Limb (tissue), 2 donors: ENCODE results near the gene FSIP1.

Experiments
- DNase-seq, 2 donors: peaks; one replicate each; pipeline ENCODE4 v3.0.0-alpha.2; 2016; ENCODE audit errors: extremely low spot score in 2 of 2

Gene FSIP1

GRCh38 chr15:39621976-39622375, 160.7 kb downstream of the FSIP1 start:
- no peak for DNase-seq

DNA sequence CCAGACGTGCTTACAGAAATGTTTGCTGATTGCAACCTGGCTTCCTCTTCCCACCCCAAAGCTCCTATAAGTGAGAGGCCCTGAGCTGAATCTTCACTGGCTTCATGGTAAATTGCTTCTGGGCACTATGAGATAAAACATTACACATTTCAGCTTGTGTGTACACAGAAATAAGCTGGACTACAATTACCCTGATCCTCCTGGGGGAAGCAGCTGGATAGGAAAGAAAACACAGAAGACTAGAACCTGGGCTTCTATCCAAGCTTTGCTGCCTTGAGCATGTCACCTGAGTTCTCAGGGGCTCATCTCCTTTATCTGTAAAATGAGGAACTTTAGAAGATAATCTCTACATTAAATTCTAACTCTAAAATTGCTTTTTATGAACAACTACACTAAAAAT, 161.4 kb downstream of the FSIP1 start:
- DNase-seq: no peak

- DNase-seq: no peak
These were observed 164.4 kb downstream of the FSIP1 start for GRCh38 chr15:39618063-39618823.

GRCh38 chr15:39616731-39617455, 165.7 kb downstream of the FSIP1 start:
- no peak for DNase-seq

- DNase-seq: no peak
These were observed 168.8 kb downstream of the FSIP1 start for GRCh38 chr15:39613861-39614260.

DNA sequence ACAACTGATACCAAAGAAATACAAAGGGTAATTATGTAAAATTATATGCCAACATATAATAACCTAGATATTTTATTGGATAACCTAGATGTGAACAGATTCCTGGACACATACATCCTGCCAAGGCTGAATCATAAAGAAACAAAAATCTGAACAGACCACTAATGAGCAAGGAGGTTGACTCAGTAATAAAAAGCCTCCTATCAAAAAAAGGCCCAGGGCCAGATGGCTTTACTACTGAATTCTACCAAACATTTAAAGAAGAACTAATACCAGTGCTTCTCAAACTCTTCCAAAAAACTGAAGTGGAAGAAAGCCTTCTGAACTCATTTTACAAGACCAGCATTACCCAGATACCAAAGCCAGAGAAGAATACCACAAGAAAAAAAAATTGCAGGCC, 169.4 kb downstream of the FSIP1 start:
- DNase-seq: no peak

DNA sequence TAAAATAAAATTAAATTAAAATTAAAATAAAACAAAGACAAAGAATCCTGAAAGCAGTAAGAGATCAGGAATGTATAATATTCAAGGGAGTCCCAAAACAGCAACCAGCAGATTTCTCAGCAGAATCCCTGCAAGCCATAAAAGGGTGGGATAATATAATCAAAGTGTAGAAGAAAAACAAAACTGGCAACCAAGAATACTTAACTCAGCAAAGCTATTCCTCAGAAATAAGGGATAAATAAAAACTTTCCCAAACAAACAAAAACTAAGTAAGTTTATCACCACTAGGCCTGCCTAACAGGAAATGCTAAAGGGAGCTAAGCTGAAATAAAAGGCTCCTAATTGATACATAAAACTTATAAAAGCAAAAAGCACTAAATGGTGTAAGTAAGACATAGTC, 172.0 kb downstream of the FSIP1 start:
- no peak for DNase-seq

DNA sequence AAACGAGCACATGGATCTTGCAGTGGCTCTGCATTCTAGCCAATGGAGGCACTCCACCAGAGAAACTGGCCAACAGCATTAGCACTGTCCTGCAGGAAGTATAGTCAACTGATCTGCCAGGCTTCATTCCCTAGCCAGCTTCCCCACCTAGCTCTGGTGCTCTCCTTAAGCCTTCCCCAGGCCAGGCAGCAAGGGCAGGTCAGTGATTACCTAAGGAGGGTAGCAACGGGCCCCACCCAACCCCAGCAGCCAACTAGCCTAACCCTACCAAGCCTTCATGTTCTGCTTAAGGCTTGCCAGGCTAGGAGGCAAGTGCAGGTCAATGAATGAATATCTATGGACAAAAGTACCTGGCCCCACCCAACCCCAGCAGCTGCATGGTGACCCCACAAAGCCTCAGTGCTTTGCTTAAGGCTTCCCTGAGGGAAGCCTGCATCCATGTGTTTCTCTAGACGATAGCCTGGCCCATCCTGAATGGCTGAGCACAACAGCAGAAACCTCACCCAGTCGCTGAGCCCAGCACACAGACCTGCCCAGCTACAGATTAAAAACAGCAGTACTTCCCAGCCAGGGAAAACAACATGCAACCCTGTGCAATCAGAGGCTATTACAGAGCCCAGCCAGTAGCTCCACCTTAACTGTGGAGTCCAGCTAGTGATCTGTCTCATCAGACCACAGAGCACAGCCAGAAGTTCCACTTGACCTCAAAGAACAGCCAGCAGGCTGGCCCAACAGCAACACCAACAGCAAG, 173.3 kb downstream of the FSIP1 start:
- DNase-seq: no peak

DNA sequence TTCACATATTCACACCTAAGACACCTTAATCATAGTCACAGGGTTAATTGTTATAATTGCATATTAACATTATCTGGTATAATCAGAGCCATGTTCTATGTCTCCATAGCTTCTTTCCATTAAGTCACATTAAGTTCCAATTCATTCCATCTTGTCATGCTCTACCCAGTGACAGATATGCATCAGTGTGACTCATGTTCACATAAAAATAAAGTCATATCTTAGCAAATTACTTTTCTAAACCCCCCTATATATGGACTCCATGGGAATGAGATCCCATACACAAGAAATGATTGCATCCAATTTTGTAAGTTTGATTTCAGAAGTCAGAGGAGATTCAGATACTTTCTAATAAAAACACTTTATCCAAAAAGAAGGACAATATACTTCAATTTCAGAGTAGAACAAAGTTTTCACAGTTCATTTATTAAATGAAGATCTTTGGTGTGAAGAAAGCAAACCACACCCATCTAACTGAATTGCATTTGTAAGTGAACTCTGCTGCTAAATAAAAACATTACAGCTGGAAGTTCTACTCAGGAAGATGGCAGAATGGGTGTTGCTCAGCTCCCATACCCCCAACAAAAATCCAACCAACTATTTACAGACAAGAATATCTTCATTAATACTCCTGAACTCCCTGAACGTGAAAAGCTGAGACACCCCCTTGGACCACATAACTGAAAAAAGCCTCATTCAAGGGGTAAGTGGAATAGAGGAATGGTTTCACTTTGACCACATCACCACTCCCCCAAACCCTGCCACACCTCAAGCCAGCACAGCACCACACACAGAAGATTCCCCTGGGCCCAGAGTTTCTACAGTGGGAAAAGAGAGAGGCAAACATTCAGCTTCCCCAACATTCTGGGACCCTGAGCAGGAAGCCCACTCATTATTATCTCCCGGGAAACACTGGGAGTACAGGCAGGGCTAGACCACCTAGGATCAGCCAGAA, 174.2 kb downstream of the FSIP1 start:
- DNase-seq: no peak

- no peak for DNase-seq
These were observed 177.5 kb downstream of the FSIP1 start for GRCh38 chr15:39605146-39605545.

- DNase-seq: no peak
These were observed 180.5 kb downstream of the FSIP1 start for GRCh38 chr15:39602143-39602542.

GRCh38 chr15:39599871-39600270, 182.8 kb downstream of the FSIP1 start:
- DNase-seq: no peak

GRCh38 chr15:39598958-39599845, 183.4 kb downstream of the FSIP1 start:
- DNase-seq: no peak

DNA sequence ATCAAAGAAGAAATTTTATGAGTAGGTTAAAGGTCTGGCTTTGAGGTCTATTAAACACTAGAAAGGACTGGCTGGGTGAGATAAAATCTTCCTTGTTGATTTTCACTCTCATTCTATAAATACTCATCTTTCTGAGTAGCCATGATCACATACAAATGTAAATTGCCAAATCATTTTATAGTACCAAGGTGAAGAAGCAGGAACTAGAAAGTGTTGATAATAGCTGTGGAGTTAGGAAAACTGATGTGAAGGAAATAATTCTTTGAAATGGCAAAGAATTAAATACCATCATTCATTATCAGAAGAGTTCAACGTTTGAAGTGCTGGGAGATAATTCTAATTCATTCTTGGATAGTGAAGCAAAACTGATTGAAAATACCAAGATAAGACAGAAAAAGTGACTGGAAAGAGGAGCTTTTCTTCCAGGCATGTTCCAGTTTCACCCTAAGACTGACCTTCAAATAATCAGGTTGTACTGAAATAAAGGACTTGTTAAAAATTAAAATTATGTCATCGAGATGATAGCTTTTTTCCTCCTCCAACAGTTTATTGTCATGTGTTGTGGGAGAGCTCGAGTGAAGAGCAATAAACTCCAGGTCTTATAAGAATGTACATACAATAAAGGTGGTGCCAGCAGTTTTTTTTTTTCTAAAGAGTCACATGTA, 184.3 kb downstream of the FSIP1 start:
- DNase-seq: no peak

- no peak for DNase-seq
These were observed 184.9 kb downstream of the FSIP1 start for GRCh38 chr15:39597751-39598185.

DNA sequence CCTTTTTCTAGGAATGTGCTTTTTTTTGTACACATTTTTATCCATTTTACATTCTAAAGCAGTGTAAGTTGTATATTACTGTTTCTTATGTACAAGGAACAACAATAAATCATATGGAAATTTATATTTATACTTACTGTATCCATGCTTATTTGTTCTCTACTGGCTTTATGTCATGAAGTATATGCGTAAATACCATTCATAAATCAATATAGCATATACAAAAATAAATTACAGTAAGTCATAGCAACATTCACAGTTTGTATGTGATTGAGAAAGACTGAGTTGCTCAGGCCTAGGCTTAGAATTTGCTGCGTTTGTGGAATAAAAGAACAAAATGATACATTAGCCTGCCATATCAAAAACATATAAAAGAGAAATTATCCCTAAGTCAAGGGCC, 185.3 kb downstream of the FSIP1 start:
- no peak for DNase-seq

- DNase-seq: no peak
These were observed 186.1 kb downstream of the FSIP1 start for GRCh38 chr15:39596358-39597051.

- DNase-seq: no peak
These were observed 187.1 kb downstream of the FSIP1 start for GRCh38 chr15:39595338-39596221.
